ENCODE results near the gene HIP1. TPM values are rescaled to one million over a fixed set of nuclear protein-coding genes. Genes with fewer than 3 reads are reported as not detected.
"Not testable (repeated sequence)": the region's sequence is repeated elsewhere in the genome, so short reads cannot be mapped to it uniquely, and the experiment has no call there.

Gene HIP1
- total and polyA plus RNA-seq, 12 donors, result 7.0 to 32.4 (median 23.4) TPM

DNA sequence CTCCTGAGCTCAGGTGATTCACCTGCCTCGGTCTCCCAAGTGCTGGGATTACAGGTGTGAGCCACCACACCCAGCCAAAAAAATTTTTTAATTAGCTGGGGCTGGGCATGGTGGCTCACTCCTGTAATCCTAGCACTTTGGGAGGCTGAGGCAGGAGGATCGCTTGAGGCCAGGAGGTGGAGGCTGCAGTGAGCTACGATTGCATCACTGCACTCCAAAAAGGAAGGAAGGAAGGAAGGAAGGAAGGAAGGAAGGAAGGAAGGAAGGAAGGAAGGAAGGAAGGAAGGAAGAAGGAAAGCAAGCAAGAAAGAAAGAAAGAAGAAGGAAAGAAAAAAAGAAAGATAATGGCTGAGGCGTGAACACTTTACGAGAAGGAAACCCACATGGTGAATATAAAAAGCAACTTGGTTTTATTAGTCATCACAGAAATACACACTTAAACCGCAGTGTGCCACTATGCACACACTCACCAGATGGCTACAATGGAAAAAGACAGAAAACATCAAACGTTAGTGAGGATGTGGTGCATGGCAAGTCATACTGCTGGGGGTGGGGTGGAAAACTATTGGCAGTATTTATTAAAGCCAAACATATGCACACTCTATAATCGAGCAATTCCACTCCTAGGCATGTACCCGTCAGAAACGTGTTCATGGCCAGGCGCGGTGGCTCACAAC, 37.7 kb upstream of the HIP1 start:
- no peak for DNase-seq
- WGBS, 2 donors, result 77 to 83% methylated on average over 12 of the region's 12 CpGs
- intact Hi-C loops (cut with DNase I), result no loop called here

GRCh38 chr7:75773958-75774357, 35.2 kb upstream of the HIP1 start:
- H3K36me3 ChIP-seq; H3K4me3 ChIP-seq; intact Hi-C loops (cut with DNase I): not testable (repeated sequence)

More for the DNA sequence above, 37.7 kb upstream of the HIP1 start:
- Histone ChIP-seq H3K9me3 (no peaks in the 10 kb centered on the region), H3K27ac (no peak overlapping the region), H3K36me3 (no peaks in the 10 kb centered on the region), H3K4me3 (no peak overlapping the region), H3K27me3 (peaks cover 0 to 4% (median 0%) of the 10 kb centered on the region in 7 donors), H3K4me1 (peaks cover 0 to 13% (median 3%) of the 10 kb centered on the region in 9 donors)
- TF ChIP-seq, protein P1, sequence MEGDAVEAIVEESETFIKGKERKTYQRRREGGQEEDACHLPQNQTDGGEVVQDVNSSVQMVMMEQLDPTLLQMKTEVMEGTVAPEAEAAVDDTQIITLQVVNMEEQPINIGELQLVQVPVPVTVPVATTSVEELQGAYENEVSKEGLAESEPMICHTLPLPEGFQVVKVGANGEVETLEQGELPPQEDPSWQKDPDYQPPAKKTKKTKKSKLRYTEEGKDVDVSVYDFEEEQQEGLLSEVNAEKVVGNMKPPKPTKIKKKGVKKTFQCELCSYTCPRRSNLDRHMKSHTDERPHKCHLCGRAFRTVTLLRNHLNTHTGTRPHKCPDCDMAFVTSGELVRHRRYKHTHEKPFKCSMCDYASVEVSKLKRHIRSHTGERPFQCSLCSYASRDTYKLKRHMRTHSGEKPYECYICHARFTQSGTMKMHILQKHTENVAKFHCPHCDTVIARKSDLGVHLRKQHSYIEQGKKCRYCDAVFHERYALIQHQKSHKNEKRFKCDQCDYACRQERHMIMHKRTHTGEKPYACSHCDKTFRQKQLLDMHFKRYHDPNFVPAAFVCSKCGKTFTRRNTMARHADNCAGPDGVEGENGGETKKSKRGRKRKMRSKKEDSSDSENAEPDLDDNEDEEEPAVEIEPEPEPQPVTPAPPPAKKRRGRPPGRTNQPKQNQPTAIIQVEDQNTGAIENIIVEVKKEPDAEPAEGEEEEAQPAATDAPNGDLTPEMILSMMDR (IDR thresholded peaks at IDR 0.05), result no peak
- ATAC-seq, result no peak

DNA sequence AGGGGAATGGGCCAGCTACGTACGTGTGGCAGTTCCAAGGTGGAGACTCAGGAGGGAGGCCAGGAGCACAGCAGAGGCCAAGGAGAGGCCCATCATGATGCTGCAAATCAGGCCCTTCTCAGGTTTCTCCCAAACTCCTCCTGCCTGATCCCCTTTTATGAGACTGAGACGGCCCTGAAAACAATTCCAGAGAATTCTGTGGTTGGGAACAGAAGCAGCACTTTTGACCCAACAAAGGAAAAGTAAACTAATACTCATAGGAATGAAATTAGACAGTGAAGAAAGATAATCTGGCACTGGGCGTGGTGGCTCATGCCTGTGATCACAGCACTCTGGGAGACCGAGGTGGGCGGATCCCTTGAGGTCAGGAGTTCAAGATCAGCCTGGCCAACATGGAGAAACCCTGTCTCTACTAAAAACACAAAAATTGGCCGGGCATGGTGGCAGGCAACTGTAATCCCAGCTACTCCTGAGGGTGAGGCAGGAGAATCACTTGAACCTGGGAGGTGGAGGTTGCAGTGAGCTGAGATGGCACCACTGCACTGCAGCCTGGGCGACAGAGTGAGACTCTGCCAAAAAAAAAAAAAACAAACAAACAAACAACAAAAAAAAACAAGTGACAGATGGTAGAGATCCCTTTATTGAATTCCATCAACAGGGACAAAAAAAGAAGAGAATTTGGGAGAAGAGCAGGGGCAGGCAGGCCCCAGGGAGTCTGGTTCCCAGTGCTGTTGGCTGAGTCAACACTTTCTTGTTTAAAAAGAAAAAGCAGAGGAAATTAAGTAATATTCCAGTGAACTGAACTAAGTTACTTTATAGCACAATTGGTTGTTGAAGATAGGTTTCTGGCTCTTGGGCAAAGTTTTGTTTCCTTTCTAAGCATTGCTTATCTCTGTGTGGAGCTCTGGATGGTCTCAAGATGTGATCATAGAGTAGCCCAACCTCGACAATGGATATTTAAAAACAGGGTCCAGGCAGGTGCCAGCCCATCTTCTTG, 33.6 kb upstream of the HIP1 start, which contains the start of gene CCL26:
Gene CCL26, minus strand, starts transcription at position 131 of the 997 bp plus-strand sequence. Its CDS starts 35 bp downstream, at position 96.
- peaks cover 0 to 13% (median 3%) of the 10 kb centered on the region in 9 donors for H3K4me1 ChIP-seq
- intact Hi-C loops (cut with DNase I), result no loop called here
- DNase-seq (peak; percentile 20 to 29), ATAC-seq (peak in 7 of 8 donors; percentile 37 to 80 (median 63))
- no peaks in the 10 kb centered on the region for H3K27me3 ChIP-seq
- H3K9me3 ChIP-seq, result no peaks in the 10 kb centered on the region
- TF ChIP-seq, protein P1 (IDR thresholded peaks at IDR 0.05), result no peak
- WGBS, 2 donors, result 55 to 57% methylated on average over 9 of the region's 9 CpGs
- peak within 1 kb of the TSS in 8 of 10 donors; percentile 25 to 77 (median 42) for H3K27ac ChIP-seq
- no peak within 1 kb of the TSS for H3K4me3 ChIP-seq
- no peaks in the 10 kb centered on the region for H3K36me3 ChIP-seq

More at GRCh38 chr7:75773958-75774357, 35.2 kb upstream of the HIP1 start:
- peaks cover 0 to 13% (median 3%) of the 10 kb centered on the region in 9 donors for H3K4me1 ChIP-seq
- not testable (repeated sequence) for H3K27me3 ChIP-seq, H3K27ac ChIP-seq, H3K9me3 ChIP-seq, ATAC-seq, DNase-seq
- 91 to 95% methylated on average over 6 of the region's 6 CpGs for WGBS, 2 donors

GRCh38 chr7:75771224-75771623, 32.5 kb upstream of the HIP1 start:
- WGBS, 2 donors, result 93 to 95% methylated on average over 1 of the region's 1 CpG
- Histone ChIP-seq H3K9me3 (no peaks in the 10 kb centered on the region), H3K4me1 (peaks cover 0 to 13% (median 3%) of the 10 kb centered on the region in 9 donors), H3K4me3 (no peak overlapping the region), H3K36me3 (no peaks in the 10 kb centered on the region), H3K27ac (peak overlapping the region in 1 of 10 donors; percentile 77), H3K27me3 (no peaks in the 10 kb centered on the region)
- intact Hi-C loops (cut with DNase I), result no loop called here
- DNase-seq, result no peak
- TF ChIP-seq, protein P1 (IDR thresholded peaks at IDR 0.05), result no peak
- no peak for ATAC-seq
